HepG2 (cell line): ENCODE results near the gene DLEC1. TPM values are rescaled to one million over a fixed set of nuclear protein-coding genes. Genes with fewer than 3 reads are reported as not detected.
A peak's percentile ranks its signal among the peaks of the same experiment; 100 is the strongest.

Experiments
- CENPBD1 ChIP-seq: sonication (generic); formaldehyde crosslinking; IDR thresholded peaks from 2 replicates; pipeline ENCODE4 v1.8.0; 2022; ENCODE audit warnings: missing genetic modification reagents, low read depth, mild to moderate bottlenecking, borderline replicate concordance
- ELF1 ChIP-seq: sonication (generic); formaldehyde crosslinking; IDR thresholded peaks from 2 replicates; pipeline ENCODE4 v1.4.0; 2020; ENCODE audit warnings: missing genetic modification reagents
- GMEB1 ChIP-seq: sonication (generic); formaldehyde crosslinking; IDR thresholded peaks from 2 replicates; pipeline ENCODE4 v1.5.1; 2020; ENCODE audit warnings: missing genetic modification reagents, mild to moderate bottlenecking, borderline replicate concordance
- HNRNPLL ChIP-seq: fragments of 200-400 bp; formaldehyde crosslinking; IDR thresholded peaks from 2 replicates; pipeline ENCODE4 v1.6.1; 2017; ENCODE audit warnings: mild to moderate bottlenecking, low read depth, low read length; ENCODE audit not compliant: poor library complexity, severe bottlenecking
- NFIB ChIP-seq: sonication (generic); formaldehyde crosslinking; IDR thresholded peaks from 2 replicates; pipeline ENCODE4 v1.9.0; 2021; ENCODE audit warnings: missing genetic modification reagents, mild to moderate bottlenecking, borderline replicate concordance
- NPAS2 ChIP-seq: sonication (generic); formaldehyde crosslinking; IDR thresholded peaks from 2 replicates; pipeline ENCODE4 v1.8.0; 2022; ENCODE audit warnings: mild to moderate bottlenecking, missing genetic modification reagents, borderline replicate concordance
- SNAPC2 ChIP-seq: sonication (generic); formaldehyde crosslinking; IDR thresholded peaks from 2 replicates; pipeline ENCODE4 v1.8.1; 2022; ENCODE audit warnings: mild to moderate bottlenecking, missing genetic modification reagents
- SNAPC5 ChIP-seq: sonication (generic); formaldehyde crosslinking; IDR thresholded peaks from 2 replicates; pipeline ENCODE4 v1.8.1; 2023; ENCODE audit warnings: mild to moderate bottlenecking, missing genetic modification reagents, borderline replicate concordance
- TBP ChIP-seq: sonication (generic); formaldehyde crosslinking; IDR thresholded peaks from 2 replicates; pipeline ENCODE4 v1.5.0; 2020; ENCODE audit warnings: missing genetic modification reagents
- XBP1 ChIP-seq: sonication (generic); formaldehyde crosslinking; IDR thresholded peaks from 2 replicates; pipeline ENCODE4 v1.5.0; 2020; ENCODE audit warnings: missing genetic modification reagents
- ZBTB44 ChIP-seq: sonication (generic); formaldehyde crosslinking; IDR thresholded peaks from 2 replicates; pipeline ENCODE4 v1.4.0; 2020; ENCODE audit warnings: missing genetic modification reagents
- ZFP36L2 ChIP-seq: sonication (generic); formaldehyde crosslinking; IDR thresholded peaks from 2 replicates; pipeline ENCODE4 v1.4.0; 2020; ENCODE audit warnings: missing genetic modification reagents
- ZNF331 ChIP-seq: sonication (generic); formaldehyde crosslinking; IDR thresholded peaks from 2 replicates; pipeline ENCODE4 v1.4.0; 2020; ENCODE audit warnings: missing genetic modification reagents
- ZNF670 ChIP-seq: sonication (generic); formaldehyde crosslinking; IDR thresholded peaks from 2 replicates; pipeline ENCODE4 v1.8.0; 2022; ENCODE audit warnings: mild to moderate bottlenecking, missing genetic modification reagents, borderline replicate concordance
- polyA plus RNA-seq, 8 experiments: library from polyadenylated mRNA; depleted of rRNA in 3 of 8; stranded (reverse) in 7 of 8; unstranded in 1 of 8; fragments of >200 nt; fragmentation: Illumina TruSeq in 4 of 8; extraction: Trizol in 4 of 8; gene quantifications; 2 replicates each; pipeline versions ENCODE4 v1.2.1 to v1.2.3, GENCODE V29; 2011 to 2016; ENCODE audit warnings: low read depth in 4 of 8, missing spikeins in 1 of 8, mixed read lengths in 1 of 8; ENCODE audit not compliant: insufficient read depth in 1 of 8
- total RNA-seq, 5 experiments: library from RNA; depleted of rRNA; stranded (reverse); fragments of >200 nt; fragmentation: Illumina TruSeq; extraction: Trizol; gene quantifications; 2 replicates each; pipeline ENCODE4 v1.2.3, GENCODE V29; 2016; ENCODE audit warnings: low read depth in 1 of 5
- TF ChIP-seq, protein P1 (sequence below): sonication (generic); formaldehyde crosslinking; IDR thresholded peaks from 2 replicates; pipeline ENCODE4 v1.8.1; 2023; ENCODE audit warnings: mild to moderate bottlenecking, moderate library complexity, missing genetic modification reagents
- TF ChIP-seq, protein P2 (sequence below): sonication (generic); formaldehyde crosslinking; IDR thresholded peaks from 2 replicates; pipeline ENCODE4 v1.5.1; 2020; ENCODE audit warnings: mild to moderate bottlenecking, moderate library complexity, missing genetic modification reagents
- TF ChIP-seq, protein P3 (sequence below): sonication (generic); formaldehyde crosslinking; IDR thresholded peaks from 2 replicates; pipeline ENCODE4 v1.4.0; 2020; ENCODE audit warnings: missing genetic modification reagents, borderline replicate concordance

DLEC1 gene
- total and polyA plus RNA-seq, 2 of the 13 experiments (the other 11 are each of a cell fraction or from before 2014, with no cell fraction given): 0.09 TPM; not detected in 1

DNA sequence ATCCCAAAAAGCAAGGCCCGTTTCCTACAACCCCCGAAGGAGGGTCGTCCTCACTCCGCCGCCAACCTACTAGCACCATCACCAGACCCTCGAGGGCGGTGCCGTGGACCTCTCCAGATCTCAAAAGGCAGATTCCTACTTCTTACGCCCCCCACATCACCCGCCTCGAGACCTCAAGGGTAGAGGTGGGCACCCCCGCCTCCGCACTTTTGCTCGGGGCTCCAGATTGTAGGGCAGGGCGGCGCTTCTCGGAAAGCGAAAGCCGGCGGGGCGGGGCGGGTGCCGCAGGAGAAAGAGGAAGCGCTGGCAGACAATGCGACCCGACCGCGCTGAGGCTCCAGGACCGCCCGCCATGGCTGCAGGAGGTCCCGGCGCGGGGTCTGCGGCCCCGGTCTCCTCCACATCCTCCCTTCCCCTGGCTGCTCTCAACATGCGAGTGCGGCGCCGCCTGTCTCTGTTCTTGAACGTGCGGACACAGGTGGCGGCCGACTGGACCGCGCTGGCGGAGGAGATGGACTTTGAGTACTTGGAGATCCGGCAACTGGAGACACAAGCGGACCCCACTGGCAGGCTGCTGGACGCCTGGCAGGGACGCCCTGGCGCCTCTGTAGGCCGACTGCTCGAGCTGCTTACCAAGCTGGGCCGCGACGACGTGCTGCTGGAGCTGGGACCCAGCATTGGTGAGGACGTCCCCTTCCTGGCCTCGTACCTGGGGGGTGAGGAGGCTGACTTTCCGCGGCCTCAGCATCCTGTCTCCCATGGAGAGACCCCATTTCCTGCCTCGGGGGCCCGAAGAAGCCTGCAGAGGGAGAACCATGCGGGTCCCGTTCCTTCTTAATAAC is 99.6 kb downstream of the DLEC1 start, which contains the start of gene MYD88 (continued):
- TF ChIP-seq GMEB1 (CRISPR knock-in tag) (peak; percentile 55; the same call in 1 of the 2 replicates), TBP (CRISPR knock-in tag) (no peak), XBP1 (no peak), NFIB (CRISPR knock-in tag) (no peak), ZBTB44 (CRISPR knock-in tag) (no peak), ELF1 (CRISPR knock-in tag) (peak; percentile 47; the same call in 1 of the 2 replicates), NPAS2 (CRISPR knock-in tag) (no peak), ZNF670 (CRISPR knock-in tag) (no peak), HNRNPLL (peak; percentile 79), ZNF331 (CRISPR knock-in tag) (0 out of 2 replicates have a peak, but pooled peaks have one; percentile 1), SNAPC5 (CRISPR knock-in tag) (no peak; the same call in 1 of the 2 replicates), ZFP36L2 (CRISPR knock-in tag) (no peak), CENPBD1 (no peak), SNAPC2 (CRISPR knock-in tag) (no peak)
- TF ChIP-seq, protein P1, sequence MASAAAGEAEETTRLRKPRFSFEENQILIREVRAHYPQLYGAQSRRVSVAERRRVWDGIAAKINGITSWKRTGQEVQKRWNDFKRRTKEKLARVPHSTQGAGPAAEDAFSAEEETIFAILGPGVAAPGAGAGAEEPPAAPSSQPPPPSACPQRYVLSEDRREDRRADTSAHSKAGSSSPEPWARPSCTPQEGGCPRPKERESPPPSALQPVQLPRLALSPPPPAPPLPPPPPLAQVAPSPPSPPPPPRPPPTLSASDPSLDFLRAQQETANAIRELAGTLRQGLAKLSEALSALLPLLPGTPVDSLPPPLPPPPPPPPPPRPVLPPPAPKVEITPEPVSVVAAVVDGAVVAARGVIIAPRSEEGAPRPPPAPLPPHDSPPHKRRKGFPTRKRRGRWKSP: no peak
- TF ChIP-seq, protein P2, sequence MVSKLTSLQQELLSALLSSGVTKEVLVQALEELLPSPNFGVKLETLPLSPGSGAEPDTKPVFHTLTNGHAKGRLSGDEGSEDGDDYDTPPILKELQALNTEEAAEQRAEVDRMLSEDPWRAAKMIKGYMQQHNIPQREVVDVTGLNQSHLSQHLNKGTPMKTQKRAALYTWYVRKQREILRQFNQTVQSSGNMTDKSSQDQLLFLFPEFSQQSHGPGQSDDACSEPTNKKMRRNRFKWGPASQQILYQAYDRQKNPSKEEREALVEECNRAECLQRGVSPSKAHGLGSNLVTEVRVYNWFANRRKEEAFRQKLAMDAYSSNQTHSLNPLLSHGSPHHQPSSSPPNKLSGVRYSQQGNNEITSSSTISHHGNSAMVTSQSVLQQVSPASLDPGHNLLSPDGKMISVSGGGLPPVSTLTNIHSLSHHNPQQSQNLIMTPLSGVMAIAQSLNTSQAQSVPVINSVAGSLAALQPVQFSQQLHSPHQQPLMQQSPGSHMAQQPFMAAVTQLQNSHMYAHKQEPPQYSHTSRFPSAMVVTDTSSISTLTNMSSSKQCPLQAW (CRISPR knock-in tag): no peak; the same call in 1 of the 2 replicates
- TF ChIP-seq, protein P3, sequence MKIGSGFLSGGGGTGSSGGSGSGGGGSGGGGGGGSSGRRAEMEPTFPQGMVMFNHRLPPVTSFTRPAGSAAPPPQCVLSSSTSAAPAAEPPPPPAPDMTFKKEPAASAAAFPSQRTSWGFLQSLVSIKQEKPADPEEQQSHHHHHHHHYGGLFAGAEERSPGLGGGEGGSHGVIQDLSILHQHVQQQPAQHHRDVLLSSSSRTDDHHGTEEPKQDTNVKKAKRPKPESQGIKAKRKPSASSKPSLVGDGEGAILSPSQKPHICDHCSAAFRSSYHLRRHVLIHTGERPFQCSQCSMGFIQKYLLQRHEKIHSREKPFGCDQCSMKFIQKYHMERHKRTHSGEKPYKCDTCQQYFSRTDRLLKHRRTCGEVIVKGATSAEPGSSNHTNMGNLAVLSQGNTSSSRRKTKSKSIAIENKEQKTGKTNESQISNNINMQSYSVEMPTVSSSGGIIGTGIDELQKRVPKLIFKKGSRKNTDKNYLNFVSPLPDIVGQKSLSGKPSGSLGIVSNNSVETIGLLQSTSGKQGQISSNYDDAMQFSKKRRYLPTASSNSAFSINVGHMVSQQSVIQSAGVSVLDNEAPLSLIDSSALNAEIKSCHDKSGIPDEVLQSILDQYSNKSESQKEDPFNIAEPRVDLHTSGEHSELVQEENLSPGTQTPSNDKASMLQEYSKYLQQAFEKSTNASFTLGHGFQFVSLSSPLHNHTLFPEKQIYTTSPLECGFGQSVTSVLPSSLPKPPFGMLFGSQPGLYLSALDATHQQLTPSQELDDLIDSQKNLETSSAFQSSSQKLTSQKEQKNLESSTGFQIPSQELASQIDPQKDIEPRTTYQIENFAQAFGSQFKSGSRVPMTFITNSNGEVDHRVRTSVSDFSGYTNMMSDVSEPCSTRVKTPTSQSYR (CRISPR knock-in tag): no peak
